Naive thymus-derived CD8-positive, alpha-beta T cell (primary cell): ENCODE measurements around the gene PAK4. TPM values are rescaled to one million over a fixed set of nuclear protein-coding genes. Genes with fewer than 3 reads are reported as not detected.
"Not testable (repeated sequence)": the region's sequence is repeated elsewhere in the genome, so short reads cannot be mapped to it uniquely, and the experiment has no call there.

Experiments used
- ATAC-seq, 2 donors: fragments of 150-1000 bp; cut with Tn5 transposase in 1 of 2; sonication (Bioruptor Pico), chemical (Tn5 transposase) in 1 of 2; 1 replicate in 1 of 2; 2 replicates in 1 of 2; pipeline ENCODE4 v1.10.0; 2021; ENCODE audit warnings: mild to moderate bottlenecking in 2 of 2, moderate library complexity in 2 of 2
- POLR2A ChIA-PET: fragments of 350-600 bp; sonication (Branson Sonifier 250); formaldehyde crosslinking; loops from one replicate; lab custom pipeline; 2021; ENCODE audit warnings: antibody characterized with exemption; lab: Charles Lee
- DNase-seq, 10 donors: peaks; one replicate each; pipeline versions ENCODE4 v3.0.0 to v3.0.0-alpha.2; 2020 to 2022
- H3K27ac Mint-ChIP-seq, 10 donors: one replicate each; pipeline ENCODE4 v1.8.0; 2020 to 2022; ENCODE audit warnings: mild to moderate bottlenecking in 10 of 10, mixed read lengths in 10 of 10, moderate library complexity in 4 of 10, inconsistent platforms in 1 of 10
- H3K27me3 Mint-ChIP-seq, 5 donors: one replicate each; pipeline ENCODE4 v1.8.0; 2021 to 2022; ENCODE audit warnings: mixed read lengths in 5 of 5
- H3K36me3 Mint-ChIP-seq, 3 donors: one replicate each; pipeline ENCODE4 v1.8.0; 2020 to 2022; ENCODE audit warnings: mixed read lengths in 3 of 3, mild to moderate bottlenecking in 2 of 3, inconsistent platforms in 1 of 3
- H3K4me1 Mint-ChIP-seq, 4 donors: one replicate each; pipeline ENCODE4 v1.8.0; 2021 to 2022; ENCODE audit warnings: mixed read lengths in 4 of 4
- H3K4me3 Mint-ChIP-seq, 10 donors: one replicate each; pipeline ENCODE4 v1.8.0; 2020 to 2022; ENCODE audit warnings: mild to moderate bottlenecking in 10 of 10, mixed read lengths in 10 of 10, moderate library complexity in 6 of 10, inconsistent platforms in 1 of 10
- H3K9me3 Mint-ChIP-seq, 9 donors: one replicate each; pipeline ENCODE4 v1.8.0; 2020 to 2022; ENCODE audit warnings: mixed read lengths in 9 of 9, mild to moderate bottlenecking in 3 of 9, inconsistent platforms in 1 of 9, moderate library complexity in 1 of 9
- polyA plus RNA-seq, 3 donors: library from polyadenylated mRNA; unstranded; fragments of 300-500 nt; fragmentation: Illumina TruSeq; gene quantifications; one replicate each; pipeline ENCODE4 v1.2.3, GENCODE V29; 2021
- total RNA-seq, 8 experiments: library from RNA in 2 of 8; stranded (reverse) in 2 of 8; gene quantifications; one replicate each; pipeline ENCODE4 v1.2.3 and lab custom pipeline; 2021 to 2026

PAK4 gene
- total and polyA plus RNA-seq, 5 experiments from 2014 or later: 1.3 to 16.8 (median 1.4) TPM

DNA sequence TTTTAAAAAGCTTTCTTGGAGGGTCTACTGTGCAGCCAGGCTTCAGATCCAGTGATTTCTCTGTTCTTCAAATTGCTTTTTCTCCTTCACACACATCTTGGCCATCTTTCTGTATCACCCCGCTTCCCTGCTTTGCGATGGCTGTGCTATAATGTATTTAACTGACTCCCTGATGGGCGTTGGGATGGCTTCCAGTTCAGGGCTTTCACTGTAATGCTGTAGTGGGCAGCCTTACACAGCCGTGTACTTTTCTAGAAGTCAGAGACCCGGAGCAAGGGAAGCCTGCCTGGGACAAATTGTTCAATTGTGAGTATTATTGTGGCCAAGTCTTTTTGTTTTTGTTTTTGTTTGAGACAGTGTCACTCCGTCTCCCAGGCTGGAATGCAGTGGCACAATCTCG is 19.4 kb upstream of the PAK4 start:
- H3K4me3 Mint-ChIP-seq: no peak overlapping the region
- peak overlapping the region in 2 of 10 donors; percentile 12 to 52 for H3K27ac Mint-ChIP-seq
- H3K4me1 Mint-ChIP-seq: peaks cover 2 to 8% (median 4%) of the 10 kb centered on the region in 4 donors
- DNase-seq (no peak), ATAC-seq (no peak)
- H3K9me3 Mint-ChIP-seq: no peaks in the 10 kb centered on the region
- no peaks in the 10 kb centered on the region for H3K36me3 Mint-ChIP-seq
- POLR2A ChIA-PET: no interaction called here
- peaks cover 0 to 3% (median 0%) of the 10 kb centered on the region in 5 donors for H3K27me3 Mint-ChIP-seq

DNA sequence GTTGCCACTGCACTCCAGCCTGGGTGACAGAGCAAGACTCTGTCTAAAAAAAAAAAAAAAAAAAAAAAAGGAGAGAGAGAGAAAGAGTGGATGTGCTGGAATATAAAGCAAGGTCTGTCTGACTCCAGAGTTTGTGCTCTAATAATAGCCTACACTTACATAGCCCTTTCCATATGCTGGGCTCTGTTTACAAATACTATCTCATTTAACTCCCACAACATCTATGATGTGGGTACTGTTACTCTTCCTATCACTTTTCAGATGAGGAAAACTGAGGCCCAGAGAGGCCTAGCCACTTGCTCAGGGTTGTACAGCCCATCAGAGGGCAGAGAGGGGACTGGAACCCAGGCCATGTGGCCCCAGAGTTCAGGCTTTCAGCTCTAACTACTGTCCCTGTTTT is 15.9 kb upstream of the PAK4 start:
- POLR2A ChIA-PET: no interaction called here
- Mint-ChIP-seq H3K27ac (no peak overlapping the region), H3K4me3 (no peak overlapping the region), H3K9me3 (no peaks in the 10 kb centered on the region), H3K4me1 (peaks cover 2 to 8% (median 4%) of the 10 kb centered on the region in 4 donors), H3K36me3 (no peaks in the 10 kb centered on the region), H3K27me3 (peaks cover 0 to 3% (median 0%) of the 10 kb centered on the region in 5 donors)
- DNase-seq: no peak
- no peak for ATAC-seq

DNA sequence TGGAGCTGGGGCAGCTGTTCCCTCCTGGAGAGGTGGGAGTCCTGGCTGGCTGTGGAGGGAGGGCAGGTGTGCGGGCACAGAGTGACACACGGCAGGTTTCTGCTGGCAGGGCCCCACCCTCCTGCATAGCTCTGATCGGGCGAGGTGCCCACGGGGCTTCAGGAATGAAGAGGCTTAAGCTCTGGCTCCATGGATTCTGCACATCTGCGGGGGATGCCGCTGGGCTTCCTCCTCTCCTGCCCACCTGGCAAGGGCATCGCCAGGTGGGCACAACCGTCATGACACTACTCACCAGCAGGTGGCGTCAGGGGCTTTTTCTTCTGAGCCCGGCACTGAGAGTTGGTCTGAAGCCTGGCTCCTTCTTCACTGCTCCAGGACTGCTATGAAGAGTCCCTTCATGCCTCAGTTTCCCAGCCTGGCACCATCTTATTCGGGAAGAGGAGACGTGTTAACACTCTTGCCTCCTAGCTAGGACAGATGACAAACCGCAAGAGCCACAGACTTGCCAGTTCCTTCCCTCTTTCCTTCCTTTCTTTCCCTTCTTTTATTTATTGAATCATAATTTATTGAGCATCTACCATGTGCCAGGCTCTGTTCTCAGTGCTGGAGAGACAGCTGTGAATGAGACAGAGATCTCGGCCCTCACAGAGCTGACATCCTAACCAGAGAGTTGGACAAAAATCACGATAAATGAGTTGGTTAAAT is 15.2 kb upstream of the PAK4 start:
- Mint-ChIP-seq H3K27me3 (peaks cover 0 to 3% (median 0%) of the 10 kb centered on the region in 5 donors), H3K27ac (no peak overlapping the region), H3K36me3 (no peaks in the 10 kb centered on the region), H3K4me3 (no peak overlapping the region), H3K4me1 (peaks cover 2 to 8% (median 4%) of the 10 kb centered on the region in 4 donors), H3K9me3 (no peaks in the 10 kb centered on the region)
- DNase-seq (peak; percentile 52 to 85 (median 72)), ATAC-seq (peak; percentile 89 to 99)
- POLR2A ChIA-PET: no interaction called here

DNA sequence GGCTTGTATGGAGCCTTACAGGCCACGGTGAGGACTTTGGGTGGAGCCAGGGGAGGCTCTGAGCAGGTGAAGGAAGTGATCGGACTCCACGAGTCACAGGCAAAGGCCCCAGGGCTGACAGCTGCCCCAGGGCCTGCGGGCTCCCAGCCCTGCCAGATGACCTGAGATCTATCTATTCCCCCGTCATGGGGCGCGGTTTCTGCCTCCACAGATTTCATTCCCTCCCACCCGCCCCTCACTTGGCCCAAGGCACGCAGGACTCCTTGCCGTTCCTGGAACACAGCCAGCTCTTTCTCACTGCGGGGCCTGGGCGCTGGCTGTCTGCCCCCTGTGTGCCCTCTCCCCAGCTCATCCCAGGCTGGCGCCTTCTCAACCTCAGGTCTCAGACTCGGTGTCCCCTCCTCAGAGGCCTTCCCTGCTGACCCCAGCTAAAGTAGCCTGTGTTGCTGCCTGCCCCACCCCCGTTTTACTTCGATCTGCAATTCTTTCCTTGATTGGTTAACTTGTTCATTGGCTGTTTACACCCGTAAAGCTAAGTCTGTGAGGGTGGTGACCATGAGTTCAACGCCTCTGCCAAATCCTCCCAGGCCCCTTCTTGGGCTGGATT is 13.9 kb upstream of the PAK4 start:
- ATAC-seq: no peak
- POLR2A ChIA-PET: interaction anchor here (0.6 kb wide), 1 partner anchor 1234 kb away, joined by 4 read pairs; no protein-coding TSS in a partner anchor
- Mint-ChIP-seq H3K27me3 (peaks cover 0 to 2% (median 0%) of the 10 kb centered on the region in 5 donors), H3K27ac (peak overlapping the region in 2 of 10 donors; percentile 5 to 89), H3K4me3 (no peak overlapping the region), H3K4me1 (peaks cover 2 to 8% (median 4%) of the 10 kb centered on the region in 4 donors), H3K36me3 (no peaks in the 10 kb centered on the region), H3K9me3 (no peaks in the 10 kb centered on the region)
- no peak for DNase-seq

DNA sequence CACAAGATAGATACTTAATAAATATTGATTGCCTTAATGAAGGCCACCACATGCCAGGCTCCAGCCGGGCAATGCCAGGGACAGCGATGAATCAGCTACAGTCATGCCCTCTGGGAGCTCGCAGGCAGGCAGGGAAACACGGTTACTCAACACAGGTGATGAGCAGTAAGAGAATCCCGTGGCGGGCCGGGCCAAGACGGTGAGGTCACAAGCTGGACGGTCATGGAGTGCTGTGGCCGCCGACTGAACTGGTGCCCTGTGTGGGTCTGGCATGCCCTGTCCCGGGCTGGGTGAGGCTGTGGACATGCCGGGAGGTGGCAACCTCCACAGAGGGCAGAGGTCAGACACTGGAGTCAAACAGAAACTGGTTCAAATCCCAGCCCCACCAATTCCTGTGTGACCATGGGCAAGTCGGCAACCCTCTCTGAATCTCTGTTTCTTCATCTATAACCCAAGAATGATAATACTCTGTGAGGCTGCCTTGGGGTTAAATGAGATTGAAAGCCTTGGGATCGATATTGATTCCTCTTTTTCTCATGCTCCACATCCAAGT is 13.2 kb upstream of the PAK4 start:
- Mint-ChIP-seq H3K27me3 (peaks cover 0 to 2% (median 0%) of the 10 kb centered on the region in 5 donors), H3K27ac (peak overlapping the region in 1 of 10 donors; percentile 89), H3K36me3 (no peaks in the 10 kb centered on the region), H3K9me3 (no peaks in the 10 kb centered on the region), H3K4me3 (no peak overlapping the region), H3K4me1 (peaks cover 2 to 8% (median 4%) of the 10 kb centered on the region in 4 donors)
- ATAC-seq (no peak), DNase-seq (no peak)
- POLR2A ChIA-PET: no interaction called here

DNA sequence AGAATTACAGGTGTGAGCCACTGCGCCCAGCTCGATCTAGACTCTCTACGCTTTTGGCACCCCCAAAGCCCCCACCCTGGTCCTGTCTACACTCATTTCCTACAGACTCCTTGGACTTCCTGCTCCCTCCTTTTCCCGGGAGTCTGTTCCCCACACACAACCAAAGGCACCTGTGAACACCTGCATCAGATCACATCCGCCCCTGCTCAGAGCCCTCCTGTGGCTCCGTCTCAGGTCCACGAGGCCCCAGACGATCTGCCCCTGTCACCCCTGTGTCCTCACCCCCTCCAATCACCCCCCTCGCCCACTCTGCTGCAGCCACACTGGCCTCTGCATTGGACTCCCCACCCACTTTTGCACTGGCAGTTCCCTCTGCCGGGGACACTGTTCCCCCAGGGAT is 12.4 kb upstream of the PAK4 start:
- peaks cover 2 to 8% (median 4%) of the 10 kb centered on the region in 4 donors for H3K4me1 Mint-ChIP-seq
- POLR2A ChIA-PET: no interaction called here
- ATAC-seq (no peak), DNase-seq (no peak)
- H3K4me3 Mint-ChIP-seq: no peak overlapping the region
- no peaks in the 10 kb centered on the region for H3K9me3 Mint-ChIP-seq
- H3K27ac Mint-ChIP-seq: no peak overlapping the region
- no peaks in the 10 kb centered on the region for H3K36me3 Mint-ChIP-seq
- H3K27me3 Mint-ChIP-seq: peaks cover 0 to 2% (median 0%) of the 10 kb centered on the region in 5 donors

DNA sequence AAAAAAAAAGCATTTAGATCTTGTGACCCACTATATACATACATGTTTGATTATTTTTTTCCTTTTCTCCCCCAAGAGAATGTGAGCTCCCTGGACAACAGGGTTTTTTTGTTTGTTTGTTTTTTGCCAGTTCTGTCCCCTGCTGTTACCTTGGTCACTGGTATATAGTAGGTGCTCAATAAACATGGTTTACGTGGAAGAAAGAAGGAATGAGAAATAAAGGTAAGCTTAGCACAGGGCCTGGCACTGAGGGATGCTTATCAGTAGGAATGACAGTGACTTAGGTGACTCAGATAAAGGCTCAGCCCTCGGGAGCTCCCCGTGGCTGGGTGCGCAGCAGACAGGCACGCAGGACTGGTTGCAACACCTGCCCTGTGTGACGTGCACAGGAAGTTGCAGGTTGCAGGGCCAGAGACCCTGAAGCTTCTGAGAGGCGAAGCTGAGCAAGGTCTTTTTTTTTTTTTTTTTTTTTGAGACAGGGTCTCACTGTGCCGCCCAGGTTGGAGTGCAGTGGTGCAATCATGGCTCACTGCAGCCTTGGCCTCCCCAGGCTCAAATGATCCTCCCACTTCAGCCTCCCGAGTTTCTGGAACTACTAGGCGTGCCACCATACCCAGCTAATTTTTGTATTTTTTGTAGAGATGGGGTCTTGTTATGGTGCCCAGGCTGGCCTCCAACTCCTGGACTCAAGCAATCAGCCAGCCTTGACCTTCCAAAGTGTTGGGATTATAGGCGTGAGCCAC is 10.3 kb upstream of the PAK4 start:
- H3K4me1 Mint-ChIP-seq: peaks cover 2 to 7% (median 4%) of the 10 kb centered on the region in 4 donors
- H3K27me3 Mint-ChIP-seq: peaks cover 0 to 2% (median 0%) of the 10 kb centered on the region in 5 donors
- H3K36me3 Mint-ChIP-seq: no peaks in the 10 kb centered on the region
- POLR2A ChIA-PET: interaction anchor here (0.6 to 0.7 kb wide), 3 partner anchors 31 to 326 kb away, joined by 3 to 7 read pairs (median 4); partner anchors contain the start of gene ACP7
- H3K27ac Mint-ChIP-seq: no peak overlapping the region
- no peak for ATAC-seq
- H3K9me3 Mint-ChIP-seq: no peaks in the 10 kb centered on the region
- no peak overlapping the region for H3K4me3 Mint-ChIP-seq
- DNase-seq: no peak

DNA sequence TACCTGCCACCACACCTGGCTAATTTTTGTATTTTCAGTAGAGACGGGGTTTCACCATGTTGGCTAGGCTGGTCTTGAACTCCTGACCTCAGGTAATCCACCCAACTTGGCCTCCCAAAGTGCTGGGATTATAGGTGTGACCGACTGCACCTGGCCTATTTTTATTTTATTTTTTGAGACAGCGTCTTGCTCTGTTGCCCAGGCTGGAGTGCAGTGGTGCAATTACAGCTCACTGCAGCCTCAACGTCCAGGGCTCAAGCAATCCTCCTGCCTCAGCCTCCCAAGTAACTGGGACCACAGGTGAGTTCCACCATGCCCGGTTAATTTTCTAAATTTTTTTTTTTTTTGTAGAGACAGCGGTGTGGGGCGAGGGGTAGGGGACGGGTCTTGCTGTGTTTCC is 8.6 kb upstream of the PAK4 start:
- H3K9me3 Mint-ChIP-seq, H3K27me3 Mint-ChIP-seq, H3K36me3 Mint-ChIP-seq, H3K27ac Mint-ChIP-seq, POLR2A ChIA-PET, H3K4me1 Mint-ChIP-seq, H3K4me3 Mint-ChIP-seq, ATAC-seq, DNase-seq: not testable (repeated sequence)

DNA sequence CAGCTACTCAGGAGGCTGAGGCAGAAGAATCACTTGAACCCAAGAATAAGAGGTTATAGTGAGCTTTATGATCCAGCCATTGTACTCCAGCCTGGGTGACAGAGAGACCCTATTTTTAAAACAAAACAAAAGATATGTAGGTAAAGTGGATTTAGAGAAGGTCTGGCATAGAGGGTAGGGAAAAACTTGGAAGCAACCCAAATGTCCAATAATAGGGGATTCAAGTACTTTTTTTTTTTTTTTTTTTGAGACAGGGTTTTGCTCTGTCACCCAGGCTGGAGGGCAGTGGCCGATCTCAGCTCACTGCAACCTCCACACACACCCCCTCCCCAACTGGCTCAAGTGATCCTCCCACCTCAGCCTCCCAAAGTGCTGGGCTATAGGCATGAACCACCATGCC is 5.8 kb upstream of the PAK4 start:
- H3K4me3 Mint-ChIP-seq: no peak overlapping the region
- H3K27ac Mint-ChIP-seq: no peak overlapping the region
- H3K9me3 Mint-ChIP-seq: no peaks in the 10 kb centered on the region
- peaks cover 7 to 18% (median 13%) of the 10 kb centered on the region in 4 donors for H3K4me1 Mint-ChIP-seq
- ATAC-seq: no peak
- H3K36me3 Mint-ChIP-seq: no peaks in the 10 kb centered on the region
- DNase-seq: no peak
- peaks cover 0 to 4% (median 0%) of the 10 kb centered on the region in 5 donors for H3K27me3 Mint-ChIP-seq
- POLR2A ChIA-PET: interaction anchor here (0.7 kb wide), 1 partner anchor 1210 kb away, joined by 4 read pairs; no protein-coding TSS in a partner anchor

DNA sequence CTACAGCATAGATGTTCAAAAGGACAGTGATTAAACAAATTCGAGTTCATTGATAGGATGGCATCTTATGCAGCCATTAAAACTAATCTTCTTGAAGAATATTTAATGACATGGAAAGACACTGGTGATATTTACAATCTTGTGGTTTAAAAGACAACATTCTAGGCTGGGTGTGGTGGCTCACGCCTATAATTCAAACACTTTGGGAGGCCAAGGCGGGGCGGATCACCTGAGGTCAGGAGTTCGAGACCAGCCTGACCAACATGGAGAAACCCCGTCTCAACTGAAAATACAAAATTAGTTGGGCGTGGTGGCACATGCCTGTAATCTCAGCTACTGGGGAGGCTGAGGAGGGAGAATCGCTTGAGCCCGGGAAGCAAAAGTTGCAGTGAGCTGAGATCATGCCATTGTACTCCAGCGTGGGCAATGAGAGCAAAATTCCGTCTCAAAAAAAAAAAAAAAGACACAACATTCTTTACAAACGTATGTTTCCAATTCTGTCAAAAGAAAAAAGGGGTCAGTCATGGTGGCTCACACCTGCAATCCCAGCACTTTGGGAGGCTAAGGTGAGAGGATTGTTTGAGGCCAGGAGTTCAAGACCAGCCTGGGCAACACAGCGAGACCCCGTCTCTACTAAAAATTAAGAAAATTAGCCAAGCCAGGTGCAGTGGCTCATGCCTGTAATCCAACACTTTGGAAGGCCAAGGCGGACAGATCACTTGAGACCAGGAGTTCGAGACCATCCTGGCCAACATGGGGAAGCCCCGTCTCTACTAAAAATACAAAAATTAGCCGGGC is 2.5 kb upstream of the PAK4 start:
- peak overlapping the region in 1 of 10 donors; percentile 27 for H3K27ac Mint-ChIP-seq
- POLR2A ChIA-PET: interaction anchor here (0.6 to 2.0 kb wide), 4 partner anchors 12 to 213 kb away, joined by 3 to 12 read pairs (median 4); partner anchors contain the start of gene GMFG
- DNase-seq (no peak), ATAC-seq (no peak)
- peaks cover 14 to 46% (median 40%) of the 10 kb centered on the region in 4 donors for H3K4me1 Mint-ChIP-seq
- peaks cover 0 to 4% (median 1%) of the 10 kb centered on the region in 5 donors for H3K27me3 Mint-ChIP-seq
- peak overlapping the region in 3 of 10 donors; percentile 2 to 57 (median 48) for H3K4me3 Mint-ChIP-seq
- no peaks in the 10 kb centered on the region for H3K9me3 Mint-ChIP-seq
- H3K36me3 Mint-ChIP-seq: no peaks in the 10 kb centered on the region

DNA sequence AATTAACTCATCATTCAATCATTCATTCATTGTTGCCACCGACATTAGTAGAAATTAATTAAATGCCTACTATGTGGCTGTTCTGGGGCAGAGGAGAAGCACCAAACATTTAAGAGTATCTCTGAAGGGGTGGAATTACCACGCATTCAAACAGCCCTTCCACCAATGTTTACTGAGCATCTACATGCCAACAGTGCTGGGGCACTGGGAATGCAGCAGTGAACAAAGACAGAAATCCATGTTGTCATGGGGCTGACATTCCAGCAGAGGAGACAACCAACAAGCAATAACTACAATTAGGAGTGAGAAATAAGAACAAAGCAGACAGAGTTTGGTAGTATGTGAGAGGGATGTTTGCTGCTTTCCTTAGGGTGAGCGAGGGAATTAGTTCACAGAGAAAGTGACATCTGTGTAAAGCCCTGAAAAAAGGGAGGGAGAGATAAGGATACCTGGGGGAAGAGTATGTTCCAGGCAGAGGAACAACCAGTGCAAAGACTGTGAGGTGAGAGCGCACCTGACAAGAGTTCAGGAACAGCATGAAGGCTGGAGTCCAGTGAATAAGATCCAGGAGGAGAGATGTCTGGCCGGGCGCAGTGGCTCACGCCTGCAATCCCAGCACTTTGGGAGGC is 1.3 kb upstream of the PAK4 start:
- Mint-ChIP-seq H3K27ac (peak overlapping the region; percentile 7 to 91 (median 71)), H3K36me3 (peaks cover 0 to 2% (median 0%) of the 10 kb centered on the region in 3 donors), H3K9me3 (no peaks in the 10 kb centered on the region), H3K27me3 (peaks cover 0 to 4% (median 1%) of the 10 kb centered on the region in 5 donors), H3K4me1 (peaks cover 17 to 53% (median 46%) of the 10 kb centered on the region in 4 donors), H3K4me3 (peak overlapping the region; percentile 55 to 98 (median 76))
- DNase-seq: no peak
- POLR2A ChIA-PET: interaction anchor here (0.7 kb wide), 1 partner anchor 212 kb away, joined by 3 read pairs; the partner anchor contains the start of gene GMFG
- ATAC-seq: no peak
